HepG2 (cell line): ENCODE results near the gene PLCG1.

Experiments used
- CREB1 ChIP-seq, 2 experiments: fragments of 450-650 bp in 1 of 2; IDR thresholded peaks; 2 replicates each; pipeline ENCODE4 v1.6.1; 2016 to 2017; ENCODE audit warnings: control low read depth in 1 of 2, mild to moderate bottlenecking in 1 of 2, missing compliant biosample characterization in 1 of 2, missing genetic modification characterization in 1 of 2
- HOXA7 ChIP-seq: sonication (generic); formaldehyde crosslinking; IDR thresholded peaks from 2 replicates; pipeline ENCODE4 v1.8.1; 2022; ENCODE audit warnings: mild to moderate bottlenecking, missing genetic modification reagents, moderate library complexity

GRCh38 chr20:41178495-41178894 is 41.2 kb downstream of the PLCG1 start:
- no peak for TF ChIP-seq CREB1 (IDR thresholded peaks at IDR 0.05)
- TF ChIP-seq CREB1 (CRISPR knock-in tag; IDR thresholded peaks at IDR 0.05): no peak
- TF ChIP-seq HOXA7 (CRISPR knock-in tag): no peak
